Measurements from ENCODE around the gene ANKRD31.

- TF ChIP-seq POLR2A (IDR thresholded peaks at IDR 0.05; ENCODE audit: low read depth, low read length) (no peak), POLR2AphosphoS5 (IDR thresholded peaks at IDR 0.05; ENCODE audit: low read depth, low read length) (no peak), TAF1 (IDR thresholded peaks at IDR 0.05; ENCODE audit: low read depth, low read length) (no peak)
These were observed 214.9 kb downstream of the ANKRD31 start for GRCh38 chr5:75021800-75022199.

All from GM12891 (cell line).